Activated CD8-positive, alpha-beta T cell treated with anti-CD3 and anti-CD28 coated beads for 36 hours (primary cell): Measurements from ENCODE around the gene KIFC1. TPM values are rescaled to one million over a fixed set of nuclear protein-coding genes. Genes with fewer than 3 reads are reported as not detected.

Experiments used
- ATAC-seq: fragments of 200-7000 bp; cut with Tn5 transposase; one replicate; pipeline ENCODE4 v1.10.0; 2021; ENCODE audit warnings: mild to moderate bottlenecking, moderate library complexity
- CTCF ChIA-PET: fragments of 350-600 bp; sonication (Branson Sonifier 250); formaldehyde crosslinking; loops from one replicate; lab custom pipeline; 2021; ENCODE audit warnings: antibody characterized with exemption; lab: Charles Lee
- POLR2A ChIA-PET: fragments of 350-600 bp; sonication (Branson Sonifier 250); formaldehyde crosslinking; loops from one replicate; lab custom pipeline; 2021; ENCODE audit warnings: antibody characterized with exemption; lab: Charles Lee
- DNase-seq: peaks from one replicate; pipeline ENCODE4 v3.0.0-alpha.2; 2020
- H3K27ac Mint-ChIP-seq: one replicate; pipeline ENCODE4 v1.8.0; 2021; ENCODE audit warnings: mild to moderate bottlenecking, mixed read lengths
- H3K27me3 Mint-ChIP-seq: one replicate; pipeline ENCODE4 v1.8.0; 2021; ENCODE audit warnings: mixed read lengths
- H3K36me3 Mint-ChIP-seq: one replicate; pipeline ENCODE4 v1.8.0; 2021; ENCODE audit warnings: low read depth, mixed read lengths
- H3K4me1 Mint-ChIP-seq: one replicate; pipeline ENCODE4 v1.8.0; 2021; ENCODE audit warnings: low read depth, mixed read lengths
- H3K4me3 Mint-ChIP-seq: one replicate; pipeline ENCODE4 v1.8.0; 2021; ENCODE audit warnings: mild to moderate bottlenecking, moderate library complexity, mixed read lengths
- H3K9me3 Mint-ChIP-seq: one replicate; pipeline ENCODE4 v1.8.0; 2021; ENCODE audit warnings: mixed read lengths
- CTCF ChIP-seq: fragments of 200-600 bp; IDR thresholded peaks from one replicate; pipeline ENCODE4 v1.8.0; 2022; ENCODE audit warnings: antibody characterized with exemption, mild to moderate bottlenecking
- intact Hi-C: fragments of 100-400 bp; cut with micrococcal nuclease; formaldehyde crosslinking; loops from one replicate; pipeline ENCODE4 v1.10.0; 2022
- total RNA-seq, 2 experiments: library from RNA; stranded (reverse); gene quantifications; one replicate each; pipeline ENCODE4 v1.2.3, GENCODE V29; 2021

KIFC1 gene
- total RNA-seq, 2 experiments from 2014 or later = 93.4 to 96.0 TPM

DNA sequence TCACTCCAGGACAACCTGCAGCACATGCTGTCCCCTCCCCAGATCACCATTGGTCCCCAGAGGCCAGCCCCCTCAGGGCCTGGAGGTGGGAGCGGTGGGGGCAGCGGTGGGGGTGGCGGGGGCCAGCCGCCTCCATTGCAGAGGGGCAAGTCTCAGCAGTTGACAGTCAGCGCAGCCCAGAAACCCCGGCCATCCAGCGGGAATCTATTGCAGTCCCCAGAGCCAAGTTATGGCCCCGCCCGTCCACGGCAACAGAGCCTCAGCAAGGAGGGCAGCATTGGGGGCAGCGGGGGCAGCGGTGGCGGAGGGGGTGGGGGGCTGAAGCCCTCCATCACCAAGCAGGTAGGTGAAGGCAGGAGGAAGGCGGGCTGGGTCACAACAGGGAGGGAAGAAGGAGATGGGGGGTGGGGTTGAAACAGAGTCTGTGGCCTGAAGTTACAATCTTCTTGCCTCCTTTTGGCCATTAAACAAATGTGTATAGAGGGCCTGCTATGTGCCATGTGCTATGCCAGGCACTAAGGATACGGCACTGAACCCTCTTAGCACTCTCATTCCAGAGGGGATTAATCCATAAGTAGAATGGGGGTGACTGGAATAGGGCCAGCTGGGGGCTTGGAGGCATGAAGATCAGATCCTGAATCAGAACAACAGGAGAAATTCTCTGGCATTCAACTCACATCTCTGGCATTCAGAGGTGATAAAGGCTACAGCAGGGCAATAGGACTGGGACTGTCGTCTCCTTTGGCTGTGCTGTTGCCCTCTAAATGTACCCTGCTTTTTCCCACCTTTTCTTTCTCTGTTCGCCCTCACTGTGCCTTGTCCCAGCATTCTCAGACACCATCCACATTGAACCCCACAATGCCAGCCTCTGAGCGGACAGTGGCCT lies 52.2 kb downstream of the KIFC1 start:
- H3K27me3 Mint-ChIP-seq = no peaks in the 10 kb centered on the region
- CTCF ChIA-PET = no interaction called here
- intact Hi-C loops = no loop called here
- H3K4me1 Mint-ChIP-seq = peaks cover 7% of the 10 kb centered on the region
- DNase-seq (no peak), ATAC-seq (no peak)
- no peak overlapping the region for H3K27ac Mint-ChIP-seq
- H3K9me3 Mint-ChIP-seq = no peaks in the 10 kb centered on the region
- no peak overlapping the region for H3K4me3 Mint-ChIP-seq
- no peak for TF ChIP-seq CTCF
- POLR2A ChIA-PET = interaction anchor here (0.6 kb wide), 3 partner anchors 13 to 117 kb away, joined by 3 read pairs; partner anchors contain the start of gene CUTA
- H3K36me3 Mint-ChIP-seq = peaks cover 39% of the 10 kb centered on the region

- CTCF ChIA-PET = no interaction called here
- H3K4me3 Mint-ChIP-seq = no peak overlapping the region
- no peaks in the 10 kb centered on the region for H3K4me1 Mint-ChIP-seq
- no peak for TF ChIP-seq CTCF
- ATAC-seq (no peak), DNase-seq (no peak)
- no peaks in the 10 kb centered on the region for H3K27me3 Mint-ChIP-seq
- H3K27ac Mint-ChIP-seq = no peak overlapping the region
- H3K36me3 Mint-ChIP-seq = peaks cover 34% of the 10 kb centered on the region
- intact Hi-C loops = no loop called here
- no peaks in the 10 kb centered on the region for H3K9me3 Mint-ChIP-seq
- POLR2A ChIA-PET = interaction anchor here (0.9 to 1.5 kb wide), 2 partner anchors 9 to 14 kb away, joined by 3 read pairs; partner anchors contain the start of gene ZBTB9
Observed at GRCh38 chr6:33445119-33445603, 53.5 kb downstream of the KIFC1 start.

DNA sequence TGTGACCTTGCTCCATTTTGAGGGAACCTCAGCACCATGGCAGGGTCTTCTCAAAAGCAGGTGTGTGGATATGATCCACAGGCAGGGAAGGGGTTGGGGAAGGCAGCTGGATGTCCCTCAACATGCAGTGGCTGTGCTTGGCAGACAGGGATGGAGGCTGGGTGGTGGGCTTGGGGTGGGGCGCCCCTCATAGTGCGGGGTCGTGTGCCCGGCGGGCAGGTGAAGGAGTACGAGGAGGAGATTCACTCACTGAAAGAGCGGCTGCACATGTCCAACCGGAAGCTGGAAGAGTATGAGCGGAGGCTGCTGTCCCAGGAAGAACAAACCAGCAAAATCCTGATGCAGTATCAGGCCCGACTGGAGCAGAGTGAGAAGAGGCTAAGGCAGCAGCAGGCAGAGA lies 54.7 kb downstream of the KIFC1 start:
- H3K27ac Mint-ChIP-seq = peak overlapping the region; percentile 0
- H3K27me3 Mint-ChIP-seq = no peaks in the 10 kb centered on the region
- TF ChIP-seq CTCF = no peak
- intact Hi-C loops = no loop called here
- no peaks in the 10 kb centered on the region for H3K9me3 Mint-ChIP-seq
- no peak for ATAC-seq
- peaks cover under 1% of the 10 kb centered on the region for H3K4me1 Mint-ChIP-seq
- peaks cover 32% of the 10 kb centered on the region for H3K36me3 Mint-ChIP-seq
- no peak for DNase-seq
- H3K4me3 Mint-ChIP-seq = no peak overlapping the region
- CTCF ChIA-PET = no interaction called here
- POLR2A ChIA-PET = interaction anchor here (0.9 to 1.5 kb wide), 2 partner anchors 8 to 15 kb away, joined by 3 read pairs; partner anchors contain the start of gene ZBTB9

GRCh38 chr6:33450434-33450833 lies 58.8 kb downstream of the KIFC1 start:
- no peaks in the 10 kb centered on the region for H3K27me3 Mint-ChIP-seq
- H3K4me3 Mint-ChIP-seq = no peak overlapping the region
- intact Hi-C loops = loop anchor here (10.0 kb wide), 1 partner anchor 124 kb away; no protein-coding TSS in a partner anchor
- ATAC-seq = no peak
- DNase-seq = no peak
- ChIA-PET POLR2A (interaction anchor here (1.0 to 2.5 kb wide), 2 partner anchors 9 kb away, joined by 3 to 7 read pairs; no protein-coding TSS in a partner anchor), CTCF (interaction anchor here (1.2 to 1.5 kb wide), 2 partner anchors 24 to 139 kb away, joined by 4 read pairs; no protein-coding TSS in a partner anchor)
- H3K9me3 Mint-ChIP-seq = no peaks in the 10 kb centered on the region
- peaks cover 14% of the 10 kb centered on the region for H3K4me1 Mint-ChIP-seq
- no peak overlapping the region for H3K27ac Mint-ChIP-seq
- no peak for TF ChIP-seq CTCF
- H3K36me3 Mint-ChIP-seq = peaks cover 27% of the 10 kb centered on the region
